ENCODE results near the gene FCHSD2.

DNA sequence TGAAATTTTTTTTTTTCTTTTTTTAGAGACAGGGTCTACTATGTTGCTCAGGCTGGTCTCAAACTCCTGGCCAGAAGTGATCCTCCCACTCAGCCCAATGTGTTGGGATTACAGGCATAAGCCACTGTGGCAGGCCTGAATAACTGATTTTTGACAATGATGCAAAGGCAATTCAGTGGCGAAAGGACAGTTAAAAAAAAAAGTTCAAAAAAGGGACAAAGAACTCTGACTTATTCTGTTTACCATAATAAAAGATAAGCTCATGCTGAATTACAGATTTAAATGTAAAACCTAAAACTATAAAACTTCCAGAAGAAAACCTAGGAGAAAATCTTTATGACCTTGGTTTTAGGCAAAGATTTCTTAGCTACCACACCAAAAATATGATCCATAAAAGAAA, 279.0 kb downstream of the FCHSD2 start:
- TF ChIP-seq, protein P1, sequence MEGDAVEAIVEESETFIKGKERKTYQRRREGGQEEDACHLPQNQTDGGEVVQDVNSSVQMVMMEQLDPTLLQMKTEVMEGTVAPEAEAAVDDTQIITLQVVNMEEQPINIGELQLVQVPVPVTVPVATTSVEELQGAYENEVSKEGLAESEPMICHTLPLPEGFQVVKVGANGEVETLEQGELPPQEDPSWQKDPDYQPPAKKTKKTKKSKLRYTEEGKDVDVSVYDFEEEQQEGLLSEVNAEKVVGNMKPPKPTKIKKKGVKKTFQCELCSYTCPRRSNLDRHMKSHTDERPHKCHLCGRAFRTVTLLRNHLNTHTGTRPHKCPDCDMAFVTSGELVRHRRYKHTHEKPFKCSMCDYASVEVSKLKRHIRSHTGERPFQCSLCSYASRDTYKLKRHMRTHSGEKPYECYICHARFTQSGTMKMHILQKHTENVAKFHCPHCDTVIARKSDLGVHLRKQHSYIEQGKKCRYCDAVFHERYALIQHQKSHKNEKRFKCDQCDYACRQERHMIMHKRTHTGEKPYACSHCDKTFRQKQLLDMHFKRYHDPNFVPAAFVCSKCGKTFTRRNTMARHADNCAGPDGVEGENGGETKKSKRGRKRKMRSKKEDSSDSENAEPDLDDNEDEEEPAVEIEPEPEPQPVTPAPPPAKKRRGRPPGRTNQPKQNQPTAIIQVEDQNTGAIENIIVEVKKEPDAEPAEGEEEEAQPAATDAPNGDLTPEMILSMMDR (IDR thresholded peaks at IDR 0.05): no peak
- TF ChIP-seq EP300 (IDR thresholded peaks at IDR 0.05): no peak
- TF ChIP-seq POLR2A (IDR thresholded peaks at IDR 0.05): no peak
